ENCODE results near the gene IFNG.
A peak's percentile ranks its signal among the peaks of the same experiment; 100 is the strongest.

The IFNG gene

GRCh38 chr12:68163560-68164081 lies 4.1 kb upstream of the IFNG start:
- no peak for DNase-seq

- no peak for DNase-seq
Measured at GRCh38 chr12:68162374-68162773, 2.8 kb upstream of the IFNG start.

DNA sequence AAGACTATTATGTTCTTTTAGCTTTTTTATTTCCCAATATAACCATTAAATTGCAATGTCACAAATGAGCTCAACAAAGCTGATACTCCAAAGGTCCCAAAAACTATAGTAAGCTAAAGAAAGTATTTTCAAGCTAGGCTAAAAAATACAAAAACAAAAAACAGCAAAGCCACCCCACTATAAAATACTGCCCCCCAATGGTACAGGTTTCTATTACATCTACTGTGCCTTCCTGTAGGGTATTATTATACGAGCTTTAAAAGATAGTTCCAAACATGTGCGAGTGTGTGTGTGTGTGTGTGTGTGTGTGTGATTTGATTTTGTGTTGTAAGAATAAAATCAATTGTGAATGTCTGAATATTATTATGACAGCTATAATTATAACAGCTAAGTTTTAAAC lies 1.1 kb downstream of the IFNG start:
- DNase-seq: peak; percentile 12

- no peak for DNase-seq
Measured at GRCh38 chr12:68157380-68157779, 2.2 kb downstream of the IFNG start.

- DNase-seq: no peak
Measured at GRCh38 chr12:68156636-68157035, 2.9 kb downstream of the IFNG start.

- peak; percentile 24 for DNase-seq
Measured at GRCh38 chr12:68154779-68155178, 4.8 kb downstream of the IFNG start.

GRCh38 chr12:68148261-68148951 lies 11.1 kb downstream of the IFNG start:
- no peak for DNase-seq

- no peak for DNase-seq
Measured at GRCh38 chr12:68140556-68140955, 19.0 kb downstream of the IFNG start.

DNA sequence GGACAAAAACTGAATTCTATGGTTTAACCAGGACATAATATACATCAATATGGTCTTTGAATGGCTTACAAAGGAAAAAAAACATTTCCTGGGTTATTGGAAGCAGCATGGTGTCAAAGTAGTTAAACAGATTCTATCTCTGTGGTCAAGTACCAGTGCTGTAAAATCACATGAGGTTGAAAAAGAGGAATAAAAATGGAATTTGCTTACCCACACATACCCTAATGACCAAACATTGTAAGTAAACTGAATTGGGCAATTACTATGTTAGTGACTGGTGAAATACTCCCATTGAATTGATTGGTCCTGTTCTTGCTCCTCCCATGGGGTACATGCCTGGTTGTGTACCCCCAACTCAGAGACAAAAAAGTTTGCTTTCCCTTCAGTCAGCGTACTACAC lies 19.6 kb downstream of the IFNG start:
- DNase-seq: no peak

DNA sequence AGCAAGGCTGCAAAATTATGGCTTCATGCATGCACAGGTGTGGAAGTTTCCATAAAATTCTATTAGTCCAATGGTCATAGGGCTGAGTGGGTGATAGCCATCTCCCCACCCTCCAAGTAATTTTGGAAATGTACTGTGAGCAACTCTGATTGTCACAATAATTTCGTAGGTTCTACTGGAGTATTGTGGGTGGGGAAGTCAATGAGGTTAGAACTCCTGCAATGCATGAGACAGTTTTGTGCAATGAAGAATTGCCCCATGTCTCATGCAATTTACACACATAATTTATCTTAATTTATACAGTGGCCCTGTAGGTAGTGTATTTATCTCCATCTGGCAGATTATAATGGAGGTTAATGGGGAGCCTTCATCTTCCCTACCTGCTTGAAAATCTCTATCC lies 20.5 kb downstream of the IFNG start:
- no peak for DNase-seq

- no peak for DNase-seq
Measured at GRCh38 chr12:68138480-68138879, 21.1 kb downstream of the IFNG start.

- DNase-seq: no peak
Measured at GRCh38 chr12:68137335-68137830, 22.2 kb downstream of the IFNG start.

GRCh38 chr12:68135520-68135919 lies 24.0 kb downstream of the IFNG start:
- DNase-seq: no peak

DNA sequence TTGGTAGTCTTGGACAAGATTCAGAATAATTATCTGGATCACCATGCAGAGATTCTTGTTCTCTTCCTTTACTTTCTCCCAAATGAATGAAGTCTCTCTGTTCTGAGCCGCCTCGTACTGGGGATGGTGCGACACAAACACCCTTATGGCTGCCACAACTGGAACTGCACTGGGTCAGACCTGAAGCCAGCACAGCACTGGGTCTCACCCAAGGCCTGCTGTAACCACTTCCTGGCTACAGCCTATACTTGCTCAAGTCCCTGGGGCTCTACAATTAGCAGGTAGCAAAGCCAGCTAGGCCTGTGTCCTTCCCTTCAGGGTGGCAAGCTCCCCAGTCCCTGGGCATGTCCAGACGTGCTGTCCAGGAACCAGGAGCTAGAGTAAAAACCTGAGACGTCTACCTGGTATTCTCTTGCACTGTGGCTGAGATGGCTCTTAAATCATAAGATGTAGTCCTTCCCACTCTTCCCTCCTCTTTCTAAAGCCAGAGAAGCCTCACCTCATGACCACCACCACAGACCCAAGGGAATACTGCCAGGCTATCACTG lies 27.6 kb downstream of the IFNG start:
- no peak for DNase-seq

DNA sequence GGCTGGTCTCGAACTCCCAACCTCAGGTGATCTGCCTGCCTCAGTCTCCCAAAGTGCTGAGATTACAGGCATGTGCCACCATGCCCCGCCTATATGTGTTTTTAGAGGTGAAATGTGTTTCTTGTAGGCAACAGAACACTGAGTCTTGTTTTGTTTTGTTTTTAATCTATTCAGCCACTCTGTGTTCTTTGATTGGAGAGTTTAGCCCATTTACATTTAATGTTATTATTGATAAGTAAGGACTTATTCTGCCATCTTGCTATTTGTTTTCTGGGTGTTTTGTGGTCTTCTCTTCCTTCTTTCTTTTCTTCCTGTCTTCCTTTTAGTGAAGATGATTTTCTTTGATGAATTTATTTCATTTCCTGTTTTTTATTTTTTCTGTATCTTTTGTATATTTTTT lies 29.6 kb downstream of the IFNG start:
- DNase-seq: no peak

DNA sequence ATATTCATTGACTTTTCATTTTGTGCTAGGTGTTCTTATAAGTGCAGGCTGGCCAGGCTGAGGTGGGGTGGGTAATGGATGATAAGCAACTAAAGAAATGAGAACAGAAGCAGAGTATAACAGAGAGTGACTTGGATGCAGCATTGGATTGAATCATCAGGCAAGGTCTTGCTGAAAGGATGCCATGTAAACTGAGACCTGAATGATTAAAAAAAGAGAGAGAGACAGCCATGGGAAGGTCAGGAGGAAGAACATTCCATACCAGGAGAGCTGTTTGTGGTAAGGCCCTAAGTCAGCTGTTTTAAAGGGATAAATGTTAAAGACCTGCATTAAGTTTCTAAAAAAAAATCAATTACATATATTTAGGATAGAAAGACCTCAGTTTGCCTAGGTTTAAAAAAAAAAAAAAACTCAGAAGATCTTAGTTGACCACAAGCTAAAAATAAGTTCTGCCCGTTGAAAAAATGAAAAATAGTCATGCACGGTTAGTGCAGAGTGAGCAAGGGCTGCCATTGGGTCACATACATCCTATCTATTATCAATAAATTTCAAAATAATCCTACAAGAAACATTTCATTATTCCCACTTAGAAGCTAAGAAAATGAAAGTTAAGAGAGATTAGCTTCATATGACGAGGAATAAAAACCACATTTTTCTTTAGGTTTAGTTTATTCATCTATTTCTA lies 37.2 kb downstream of the IFNG start:
- no peak for DNase-seq

GRCh38 chr12:68121143-68121542 lies 38.4 kb downstream of the IFNG start:
- no peak for DNase-seq

DNA sequence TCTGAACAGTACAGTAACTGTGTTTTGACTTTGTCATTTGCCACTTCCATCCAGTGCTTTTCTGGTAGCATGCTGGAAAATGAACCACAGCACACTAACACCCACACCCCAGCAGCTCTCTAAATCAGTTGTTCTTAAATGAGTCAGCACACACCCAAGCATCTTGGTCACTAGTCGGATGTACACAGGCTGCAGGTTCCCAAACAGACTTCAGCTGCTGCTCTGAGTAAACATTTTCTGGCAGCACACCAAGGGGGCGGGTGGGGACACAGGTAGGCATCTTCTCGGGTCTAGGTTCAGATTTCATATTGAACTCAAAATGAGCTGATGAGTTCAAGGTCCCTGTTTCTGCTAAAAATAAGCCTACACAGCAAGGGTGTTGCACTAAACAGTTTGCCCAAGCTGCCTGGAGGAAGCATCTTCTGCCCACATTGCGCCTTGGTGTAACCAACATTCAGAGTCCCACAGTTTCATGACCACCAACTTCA lies 39.8 kb downstream of the IFNG start:
- no peak for DNase-seq

DNA sequence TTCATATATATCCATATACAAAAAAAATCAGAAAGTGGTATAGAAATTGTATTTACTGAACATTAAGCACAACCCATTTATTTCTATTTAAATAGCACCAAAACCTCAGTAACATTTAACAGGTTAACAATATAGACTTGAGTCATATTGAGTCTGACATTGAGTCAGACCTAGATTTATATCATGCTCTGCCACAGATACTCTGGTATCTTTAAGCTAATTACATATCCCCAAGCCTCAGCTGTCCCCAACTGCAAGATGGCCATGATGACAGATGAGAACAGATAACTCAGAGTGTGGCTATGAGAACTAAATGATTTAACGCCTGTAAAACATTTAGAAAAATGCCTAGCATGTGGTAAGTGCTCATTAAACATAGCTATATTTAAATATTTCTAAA lies 40.3 kb downstream of the IFNG start:
- no peak for DNase-seq

GRCh38 chr12:68118096-68118755 lies 41.3 kb downstream of the IFNG start:
- DNase-seq: no peak

DNA sequence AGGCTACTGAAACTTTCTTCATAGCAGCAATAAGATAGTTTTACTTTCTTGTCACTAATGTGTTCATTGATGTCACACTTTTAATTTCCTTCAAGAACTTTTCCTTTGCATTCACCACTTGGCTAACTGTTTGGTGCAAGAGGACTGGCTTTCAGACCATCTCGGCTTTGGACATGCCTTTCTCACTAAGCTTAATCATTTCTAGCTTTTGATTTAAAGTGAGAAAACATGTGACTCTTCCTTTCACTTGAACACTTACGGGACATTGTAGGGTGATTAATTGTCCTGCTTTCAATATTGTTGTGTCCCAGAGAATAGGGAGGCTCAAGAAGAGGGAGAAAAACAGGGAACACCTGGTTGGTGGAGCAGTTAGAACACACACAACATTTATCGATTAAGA lies 41.9 kb downstream of the IFNG start:
- DNase-seq: no peak

GRCh38 chr12:68115281-68115680 lies 44.3 kb downstream of the IFNG start:
- no peak for DNase-seq

DNA sequence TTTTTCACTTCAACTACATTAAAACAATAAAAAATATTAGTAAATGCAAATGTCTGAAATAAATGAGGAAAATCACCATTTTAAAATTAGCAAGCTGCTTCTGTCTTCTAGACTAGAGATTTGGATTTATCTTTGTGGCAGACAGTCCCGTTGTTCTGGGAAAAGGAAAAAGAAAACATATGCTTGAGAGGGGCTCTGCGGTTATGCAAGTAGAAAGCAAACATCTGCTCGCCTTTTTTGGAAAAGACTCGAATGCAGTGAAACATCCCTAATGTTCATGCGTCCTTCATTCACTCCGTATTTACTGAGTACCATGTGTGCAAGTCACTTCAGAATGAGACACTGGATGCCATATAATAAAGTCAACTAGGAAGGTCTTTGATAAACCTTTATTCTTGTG lies 44.9 kb downstream of the IFNG start:
- no peak for DNase-seq
